ENCODE data around the gene PRKD2.

DNA sequence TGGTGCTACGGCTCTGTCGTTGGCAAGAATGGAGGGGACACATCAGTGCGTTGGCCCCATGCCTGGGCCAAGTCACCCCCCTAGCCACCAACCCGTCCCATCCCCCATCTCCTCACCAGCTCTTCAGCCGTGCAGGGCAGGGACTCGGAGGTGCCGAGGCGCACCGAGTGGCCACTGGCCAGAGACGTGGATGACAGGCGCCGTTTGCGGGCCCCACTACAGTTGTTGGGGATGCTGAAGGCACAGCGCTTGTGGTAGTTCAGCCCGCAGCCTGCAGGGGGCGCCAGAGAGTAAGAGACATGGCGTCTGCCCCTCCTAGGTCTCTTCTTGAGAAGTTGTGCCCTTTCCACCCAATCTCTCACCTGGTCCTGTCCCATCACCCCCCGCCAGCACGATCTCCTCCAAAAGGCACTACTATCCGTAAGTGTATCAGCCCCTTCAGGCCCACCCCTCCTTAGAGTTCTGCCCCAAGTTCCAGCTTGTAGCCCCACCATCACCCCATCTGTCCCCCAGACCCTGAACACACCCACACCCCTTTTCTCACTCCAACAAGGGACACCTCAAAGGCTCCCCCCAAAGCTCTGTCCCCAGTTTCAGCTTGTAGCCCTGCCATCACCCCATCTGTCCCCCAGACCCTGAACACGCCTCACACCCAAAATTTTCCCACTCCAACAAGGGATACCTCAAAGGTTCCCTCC is 12.4 kb downstream of the PRKD2 start:
- no peak for TF ChIP-seq POLR2A (IDR thresholded peaks at IDR 0.05)
- TF ChIP-seq, protein P1, sequence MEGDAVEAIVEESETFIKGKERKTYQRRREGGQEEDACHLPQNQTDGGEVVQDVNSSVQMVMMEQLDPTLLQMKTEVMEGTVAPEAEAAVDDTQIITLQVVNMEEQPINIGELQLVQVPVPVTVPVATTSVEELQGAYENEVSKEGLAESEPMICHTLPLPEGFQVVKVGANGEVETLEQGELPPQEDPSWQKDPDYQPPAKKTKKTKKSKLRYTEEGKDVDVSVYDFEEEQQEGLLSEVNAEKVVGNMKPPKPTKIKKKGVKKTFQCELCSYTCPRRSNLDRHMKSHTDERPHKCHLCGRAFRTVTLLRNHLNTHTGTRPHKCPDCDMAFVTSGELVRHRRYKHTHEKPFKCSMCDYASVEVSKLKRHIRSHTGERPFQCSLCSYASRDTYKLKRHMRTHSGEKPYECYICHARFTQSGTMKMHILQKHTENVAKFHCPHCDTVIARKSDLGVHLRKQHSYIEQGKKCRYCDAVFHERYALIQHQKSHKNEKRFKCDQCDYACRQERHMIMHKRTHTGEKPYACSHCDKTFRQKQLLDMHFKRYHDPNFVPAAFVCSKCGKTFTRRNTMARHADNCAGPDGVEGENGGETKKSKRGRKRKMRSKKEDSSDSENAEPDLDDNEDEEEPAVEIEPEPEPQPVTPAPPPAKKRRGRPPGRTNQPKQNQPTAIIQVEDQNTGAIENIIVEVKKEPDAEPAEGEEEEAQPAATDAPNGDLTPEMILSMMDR (IDR thresholded peaks at IDR 0.05) = peak in 1 of 3 donors; percentile 81
